NCI-H226 (cell line): ENCODE data around the gene CXorf58.

Experiments used
- DNase-seq: peaks from one replicate; pipeline ENCODE4 v3.0.0-alpha.2; 2015

CXorf58 gene

GRCh38 chrX:23901060-23901459 is 6.7 kb upstream of the CXorf58 start:
- peak; percentile 84 for DNase-seq

GRCh38 chrX:23901805-23902204 is 6.0 kb upstream of the CXorf58 start:
- peak; percentile 43 for DNase-seq

- peak; percentile 13 for DNase-seq
Observed at GRCh38 chrX:23902419-23902818, 5.4 kb upstream of the CXorf58 start.

GRCh38 chrX:23904096-23904495 is 3.7 kb upstream of the CXorf58 start:
- DNase-seq = peak; percentile 37

- DNase-seq = no peak
Observed at GRCh38 chrX:23907111-23907497, 702 bp upstream of the CXorf58 start.

GRCh38 chrX:23908219-23909004 is 606 bp downstream of the CXorf58 start:
- DNase-seq = no peak

- no peak for DNase-seq
Observed at GRCh38 chrX:23911126-23911835, 3.5 kb downstream of the CXorf58 start.

- no peak for DNase-seq
Observed at GRCh38 chrX:23919148-23919547, 11.3 kb downstream of the CXorf58 start.

GRCh38 chrX:23919706-23920320 is 12.0 kb downstream of the CXorf58 start:
- no peak for DNase-seq

- DNase-seq = no peak
Observed at GRCh38 chrX:23926015-23926414, 18.2 kb downstream of the CXorf58 start.

GRCh38 chrX:23930894-23931604 is 23.2 kb downstream of the CXorf58 start:
- DNase-seq = no peak

- no peak for DNase-seq
Observed at GRCh38 chrX:23932046-23932445, 24.2 kb downstream of the CXorf58 start.

- no peak for DNase-seq
Observed at GRCh38 chrX:23935106-23935505, 27.3 kb downstream of the CXorf58 start.

- DNase-seq = no peak
Observed at GRCh38 chrX:23936180-23936579, 28.4 kb downstream of the CXorf58 start.

- DNase-seq = no peak
Observed at GRCh38 chrX:23937100-23937499, 29.3 kb downstream of the CXorf58 start.

- DNase-seq = no peak
Observed at GRCh38 chrX:23938690-23939089, 30.9 kb downstream of the CXorf58 start.

GRCh38 chrX:23939203-23939602 is 31.4 kb downstream of the CXorf58 start:
- no peak for DNase-seq

- DNase-seq = no peak
Observed at GRCh38 chrX:23944234-23944633, 36.4 kb downstream of the CXorf58 start.

GRCh38 chrX:23945206-23945605 is 37.4 kb downstream of the CXorf58 start:
- DNase-seq = no peak

- DNase-seq = no peak
Observed at GRCh38 chrX:23952391-23952790, 44.6 kb downstream of the CXorf58 start.

GRCh38 chrX:23952984-23953907 is 45.4 kb downstream of the CXorf58 start:
- no peak for DNase-seq

- DNase-seq = no peak
Observed at GRCh38 chrX:23953908-23954269, 46.1 kb downstream of the CXorf58 start.
